Renal cortical epithelial cell (primary cell): ENCODE data around the gene ZNF780A. TPM values are rescaled to one million over a fixed set of nuclear protein-coding genes. Genes with fewer than 3 reads are reported as not detected.
"Not testable (repeated sequence)": the region's sequence is repeated elsewhere in the genome, so short reads cannot be mapped to it uniquely, and the experiment has no call there.

ENCODE experiments used
- DNase-seq: peaks from one replicate; pipeline ENCODE4 v3.0.0-alpha.2; 2011; ENCODE audit warnings: low read depth
- total RNA-seq: library from RNA; depleted of rRNA; stranded (reverse); fragments of >200 nt; gene quantifications from 2 replicates; pipeline ENCODE4 v1.2.3, GENCODE V29; 2014

Gene ZNF780A
- total RNA-seq, 1 donor from 2014 or later, result 40.4 TPM

GRCh38 chr19:40084948-40085347, 5.8 kb downstream of the ZNF780A start:
- no peak for DNase-seq

DNA sequence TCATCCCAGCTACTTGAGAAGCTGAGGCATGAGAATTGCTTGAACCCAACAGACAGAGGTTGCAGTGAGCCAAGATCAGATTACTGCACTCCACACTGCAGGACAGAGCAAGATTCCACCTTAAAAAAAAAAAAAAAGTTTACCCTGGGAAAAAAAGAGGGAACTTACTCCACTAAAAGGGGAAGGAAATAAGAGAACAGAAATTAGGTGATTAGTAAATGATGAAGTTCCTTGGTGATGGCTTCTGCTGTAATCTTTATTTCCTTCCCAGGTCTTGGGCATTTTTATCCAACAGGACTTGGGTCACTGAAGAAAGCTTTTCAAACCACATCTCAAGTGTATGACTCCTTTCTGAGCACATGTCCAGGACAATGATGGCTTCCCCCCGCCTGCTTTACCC, 9.3 kb downstream of the ZNF780A start:
- DNase-seq, result no peak

DNA sequence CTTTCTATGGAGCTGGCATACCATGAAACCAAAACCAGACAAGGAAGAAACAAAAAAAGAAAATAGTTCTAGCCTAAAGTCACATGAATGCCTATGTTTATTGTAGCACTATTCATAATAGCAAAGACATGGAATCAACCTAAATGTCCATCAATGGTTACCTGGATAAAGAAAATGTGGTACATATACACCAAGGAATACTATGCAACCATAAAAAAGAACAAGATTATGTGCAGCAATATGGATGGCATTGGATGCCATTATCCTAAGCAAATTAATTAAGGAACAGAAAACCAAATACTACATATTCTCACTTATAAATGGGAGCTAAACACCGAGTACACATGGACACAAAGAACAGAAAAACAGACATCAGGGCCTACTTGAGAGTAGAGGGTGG, 10.5 kb downstream of the ZNF780A start:
- no peak for DNase-seq

GRCh38 chr19:40078377-40078776, 12.4 kb downstream of the ZNF780A start:
- DNase-seq, result no peak

DNA sequence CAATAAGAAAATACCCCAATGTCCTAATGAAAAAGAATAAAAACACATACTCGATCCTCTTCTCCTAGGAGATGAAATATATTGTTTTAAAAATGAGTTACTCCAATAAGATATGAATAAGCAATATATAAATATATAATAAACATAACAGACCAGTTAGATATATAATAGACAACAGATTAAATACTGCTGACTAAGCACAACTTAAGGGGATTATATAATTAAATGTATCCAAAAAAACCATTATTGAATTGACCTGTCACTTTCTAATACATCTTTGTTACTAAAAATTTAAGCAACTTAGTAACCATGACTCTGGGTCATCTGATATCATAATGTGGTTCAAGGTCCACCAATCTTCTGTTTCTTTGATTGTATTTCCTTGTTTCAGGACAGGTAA, 20.7 kb downstream of the ZNF780A start:
- DNase-seq, result no peak

DNA sequence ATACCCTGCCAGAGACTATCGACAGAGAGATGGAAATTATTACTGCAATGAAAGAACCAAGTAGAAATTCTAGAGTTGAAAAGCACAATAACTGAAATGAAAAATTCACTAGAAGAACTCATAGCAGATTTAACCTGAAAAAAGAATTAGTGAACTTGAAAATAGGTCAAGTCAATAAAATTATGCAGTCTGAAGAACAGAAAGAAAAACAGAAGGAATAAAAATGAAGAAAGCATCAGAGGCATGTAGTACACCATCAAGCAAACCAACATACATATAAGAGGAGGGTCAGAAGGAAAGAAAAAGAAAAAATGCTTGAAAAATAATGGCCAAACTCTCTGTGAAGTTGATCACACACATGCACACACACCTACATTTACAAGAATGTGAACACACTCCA, 31.1 kb downstream of the ZNF780A start:
- no peak for DNase-seq

DNA sequence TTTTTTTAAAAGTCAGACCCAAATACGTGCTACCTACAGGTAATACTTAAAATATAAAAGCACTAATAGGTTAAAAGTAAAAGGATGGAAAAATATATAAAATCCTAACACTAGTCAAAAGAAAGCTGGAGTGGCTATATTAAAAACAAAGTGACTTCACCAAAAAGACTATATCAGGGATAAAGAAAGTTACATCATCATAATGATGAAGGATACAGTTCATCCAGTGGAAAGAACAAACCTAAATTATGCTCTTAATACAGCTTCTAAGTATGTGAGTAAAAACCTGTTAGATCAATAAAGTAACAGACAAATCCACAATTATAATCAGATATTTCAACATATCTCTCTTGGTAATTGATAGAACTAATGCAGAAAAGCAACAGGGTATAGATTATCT, 33.6 kb downstream of the ZNF780A start:
- no peak for DNase-seq

- DNase-seq, result no peak
These were observed 34.2 kb downstream of the ZNF780A start for GRCh38 chr19:40056505-40056904.

- DNase-seq, result peak; percentile 50
These were observed 34.8 kb downstream of the ZNF780A start, which contains the start of gene ZNF780B for GRCh38 chr19:40055832-40056504. Gene ZNF780B, minus strand, starts transcription at chr19:40056231. Its CDS starts 5,899 bp downstream, at chr19:40050332.

GRCh38 chr19:40055049-40055448, 35.7 kb downstream of the ZNF780A start:
- no peak for DNase-seq

DNA sequence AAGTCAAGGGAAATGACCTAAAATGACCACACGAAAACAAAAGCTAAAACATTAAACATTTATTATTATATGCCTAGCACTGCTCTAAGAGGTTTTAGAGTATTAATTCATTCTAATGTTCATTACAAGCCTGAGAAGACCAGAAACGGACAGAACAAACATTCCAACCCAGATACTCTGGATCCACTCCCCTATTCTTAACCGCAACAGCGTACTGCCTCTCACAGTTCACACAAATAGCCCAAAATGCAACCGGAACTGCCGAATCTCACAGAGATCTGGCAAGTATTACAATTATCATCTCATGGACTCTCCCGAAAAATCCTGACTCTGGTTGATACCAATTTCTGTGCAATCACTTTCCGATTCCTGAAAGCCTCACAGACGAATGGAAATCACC, 36.1 kb downstream of the ZNF780A start:
- DNase-seq, result no peak

DNA sequence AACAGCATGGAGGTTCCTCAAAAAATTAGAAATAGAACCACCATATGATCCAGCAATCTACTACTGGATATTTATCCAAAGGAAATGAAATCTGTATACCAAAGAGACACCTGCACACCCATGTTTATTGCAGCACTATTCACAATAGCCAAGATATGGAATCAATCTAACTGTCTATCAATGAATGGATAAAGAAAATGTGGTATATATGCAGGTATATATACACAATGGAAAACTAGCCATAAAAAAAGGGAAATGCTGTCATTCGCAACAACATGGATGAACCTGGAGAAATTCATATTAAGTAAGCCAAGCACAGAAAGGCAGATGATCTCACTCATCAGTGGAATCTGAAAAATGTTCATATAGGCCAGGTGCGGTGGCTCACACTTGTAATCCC, 37.3 kb downstream of the ZNF780A start:
- no peak for DNase-seq

GRCh38 chr19:40041718-40042117, 49.0 kb downstream of the ZNF780A start:
- not testable (repeated sequence) for DNase-seq

GRCh38 chr19:40038047-40038446, 52.7 kb downstream of the ZNF780A start:
- not testable (repeated sequence) for DNase-seq

GRCh38 chr19:40035996-40036395, 54.7 kb downstream of the ZNF780A start:
- DNase-seq, result no peak

GRCh38 chr19:40033989-40034560, 56.7 kb downstream of the ZNF780A start:
- no peak for DNase-seq

GRCh38 chr19:40026597-40026970, 64.2 kb downstream of the ZNF780A start:
- no peak for DNase-seq

- no peak for DNase-seq
These were observed 64.7 kb downstream of the ZNF780A start for GRCh38 chr19:40025938-40026596.

- DNase-seq, result no peak
These were observed 66.8 kb downstream of the ZNF780A start for GRCh38 chr19:40023969-40024368.
